PC-9 (cell line): ENCODE results near the gene PHF21A. TPM values are rescaled to one million over a fixed set of nuclear protein-coding genes. Genes with fewer than 3 reads are reported as not detected.
A peak's percentile ranks its signal among the peaks of the same experiment; 100 is the strongest.

Experiments
- BruUV-seq: library from RNA; stranded (reverse); fragments of 400-500 nt; replicated peaks from 2 replicates; lab custom pipeline; 2021; lab: Mats Ljungman, UMichigan
- CTCF ChIA-PET: fragments of 300-600 bp; sonication (Branson Sonifier 250); formaldehyde crosslinking; loops from one replicate; lab custom pipeline; 2022; ENCODE audit warnings: antibody characterized with exemption; lab: Charles Lee
- POLR2A ChIA-PET: fragments of 300-600 bp; sonication (Branson Sonifier 250); formaldehyde crosslinking; loops from one replicate; lab custom pipeline; 2022; ENCODE audit warnings: antibody characterized with exemption; ENCODE audit not compliant: unreplicated experiment; lab: Charles Lee
- DNase-seq, 2 experiments: peaks; one replicate each; pipeline versions ENCODE4 v3.0.0 to v3.0.0-alpha.2; 2015 to 2022; ENCODE audit warnings: mixed read lengths in 1 of 2
- H2AFZ ChIP-seq: fragments of 200-600 bp; sonication (generic); 2 replicates; pipeline ENCODE4 v1.8.1; 2017; ENCODE audit warnings: antibody characterized with exemption
- H3F3A ChIP-seq: fragments of 200-600 bp; sonication (generic); 2 replicates; pipeline ENCODE4 v1.8.1; 2017; ENCODE audit warnings: antibody characterized with exemption, mild to moderate bottlenecking, low read depth; ENCODE audit not compliant: insufficient read depth
- H3K27ac ChIP-seq: fragments of 200-600 bp; sonication (generic); 2 replicates; pipeline ENCODE4 v1.6.1; 2016; ENCODE audit warnings: mixed run types
- H3K27me3 ChIP-seq: fragments of 200-600 bp; sonication (generic); 2 replicates; pipeline ENCODE4 v1.6.1; 2016; ENCODE audit warnings: low read depth, mixed run types; ENCODE audit not compliant: insufficient read depth
- H3K36me3 ChIP-seq: fragments of 200-600 bp; sonication (generic); 2 replicates; pipeline ENCODE4 v1.6.1; 2016; ENCODE audit warnings: low read depth, mixed run types
- H3K4me1 ChIP-seq: fragments of 200-600 bp; sonication (generic); replicated peaks from 2 replicates; pipeline ENCODE4 v1.6.1; 2016; ENCODE audit warnings: mixed run types; ENCODE audit not compliant: insufficient read depth
- H3K4me2 ChIP-seq: fragments of 200-600 bp; sonication (generic); 2 replicates; pipeline ENCODE4 v1.6.1; 2017; ENCODE audit warnings: mixed run types
- H3K4me3 ChIP-seq: fragments of 200-600 bp; sonication (generic); 2 replicates; pipeline ENCODE4 v1.6.1; 2016; ENCODE audit warnings: mixed run types
- H3K79me2 ChIP-seq: fragments of 200-600 bp; sonication (generic); 2 replicates; pipeline ENCODE4 v1.6.1; 2017; ENCODE audit warnings: low read depth, mixed run types
- H3K9me2 ChIP-seq: fragments of 200-600 bp; sonication (generic); 2 replicates; pipeline ENCODE4 v1.8.1; 2017; ENCODE audit warnings: mild to moderate bottlenecking; ENCODE audit not compliant: insufficient read depth
- H3K9me3 ChIP-seq: fragments of 200-600 bp; sonication (generic); 2 replicates; pipeline ENCODE4 v1.8.1; 2016; ENCODE audit warnings: low read depth; ENCODE audit not compliant: insufficient read depth
- H4K20me1 ChIP-seq: fragments of 200-600 bp; sonication (generic); 2 replicates; pipeline ENCODE4 v1.8.1; 2017; ENCODE audit not compliant: insufficient read depth
- EZH2 ChIP-seq: fragments of 200-600 bp; sonication (generic); IDR thresholded peaks from 2 replicates; pipeline ENCODE4 v1.8.0; 2017; ENCODE audit warnings: antibody characterized with exemption, low read depth
- intact Hi-C: fragments of 100-400 bp; cut with micrococcal nuclease; formaldehyde crosslinking; loops from one replicate; pipeline ENCODE4 v1.10.0; 2022; ENCODE audit not compliant: unreplicated experiment
- total RNA-seq: library from RNA; stranded (reverse); gene quantifications from 2 replicates; pipeline ENCODE4 v1.2.3, GENCODE V29; 2021
- TF ChIP-seq, protein P1 (sequence below): fragments of 200-600 bp; sonication (generic); conservative IDR thresholded peaks from 2 replicates; pipeline ENCODE4 v1.6.1; 2017; ENCODE audit warnings: mixed run types, antibody characterized with exemption, mild to moderate bottlenecking, moderate library complexity

Gene PHF21A
- total RNA-seq, 1 experiment from 2014 or later: 54.3 TPM

DNA sequence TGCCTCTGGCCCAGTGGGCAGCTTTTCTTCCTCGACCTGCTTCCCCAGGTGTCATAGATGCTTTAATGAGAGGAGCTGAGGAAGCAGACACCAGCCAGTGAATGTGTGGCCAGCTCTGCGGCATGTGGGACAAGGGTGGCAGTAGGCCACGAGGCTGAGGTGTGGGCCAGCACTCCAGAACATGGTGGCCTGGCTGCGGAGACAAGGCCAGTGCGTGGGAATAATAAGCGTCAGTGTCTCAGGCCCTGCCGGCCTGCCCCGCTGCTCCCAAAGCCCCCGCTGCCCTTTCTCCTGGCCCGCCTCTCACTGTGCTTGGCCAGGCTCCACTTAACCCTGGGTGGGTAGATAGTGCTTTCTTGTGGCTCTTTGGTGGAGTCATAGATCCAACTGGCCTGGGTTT lies 233.7 kb downstream of the PHF21A start:
- no peak overlapping the region for H2AFZ ChIP-seq
- H3K4me1 ChIP-seq: no peaks in the 10 kb centered on the region
- no peaks in the 10 kb centered on the region for H3K36me3 ChIP-seq
- no peak overlapping the region for H3K4me3 ChIP-seq
- H3K27ac ChIP-seq: no peak overlapping the region
- H3K9me3 ChIP-seq: no peaks in the 10 kb centered on the region
- peaks cover 14% of the 10 kb centered on the region for H3K27me3 ChIP-seq
- no peaks in the 10 kb centered on the region for H3F3A ChIP-seq
- H3K4me2 ChIP-seq: no peak overlapping the region
- no peaks in the 10 kb centered on the region for H3K9me2 ChIP-seq
- H3K79me2 ChIP-seq: no peaks in the 10 kb centered on the region
- ChIA-PET POLR2A (no interaction called here), CTCF (no interaction called here)
- DNase-seq: no peak
- H4K20me1 ChIP-seq: peaks cover 12% of the 10 kb centered on the region; the same call in 1 of the 2 replicates
- intact Hi-C loops: no loop called here
- BruUV-seq: no TSS peak
- no peak for TF ChIP-seq EZH2
- TF ChIP-seq, protein P1, sequence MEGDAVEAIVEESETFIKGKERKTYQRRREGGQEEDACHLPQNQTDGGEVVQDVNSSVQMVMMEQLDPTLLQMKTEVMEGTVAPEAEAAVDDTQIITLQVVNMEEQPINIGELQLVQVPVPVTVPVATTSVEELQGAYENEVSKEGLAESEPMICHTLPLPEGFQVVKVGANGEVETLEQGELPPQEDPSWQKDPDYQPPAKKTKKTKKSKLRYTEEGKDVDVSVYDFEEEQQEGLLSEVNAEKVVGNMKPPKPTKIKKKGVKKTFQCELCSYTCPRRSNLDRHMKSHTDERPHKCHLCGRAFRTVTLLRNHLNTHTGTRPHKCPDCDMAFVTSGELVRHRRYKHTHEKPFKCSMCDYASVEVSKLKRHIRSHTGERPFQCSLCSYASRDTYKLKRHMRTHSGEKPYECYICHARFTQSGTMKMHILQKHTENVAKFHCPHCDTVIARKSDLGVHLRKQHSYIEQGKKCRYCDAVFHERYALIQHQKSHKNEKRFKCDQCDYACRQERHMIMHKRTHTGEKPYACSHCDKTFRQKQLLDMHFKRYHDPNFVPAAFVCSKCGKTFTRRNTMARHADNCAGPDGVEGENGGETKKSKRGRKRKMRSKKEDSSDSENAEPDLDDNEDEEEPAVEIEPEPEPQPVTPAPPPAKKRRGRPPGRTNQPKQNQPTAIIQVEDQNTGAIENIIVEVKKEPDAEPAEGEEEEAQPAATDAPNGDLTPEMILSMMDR: no peak

DNA sequence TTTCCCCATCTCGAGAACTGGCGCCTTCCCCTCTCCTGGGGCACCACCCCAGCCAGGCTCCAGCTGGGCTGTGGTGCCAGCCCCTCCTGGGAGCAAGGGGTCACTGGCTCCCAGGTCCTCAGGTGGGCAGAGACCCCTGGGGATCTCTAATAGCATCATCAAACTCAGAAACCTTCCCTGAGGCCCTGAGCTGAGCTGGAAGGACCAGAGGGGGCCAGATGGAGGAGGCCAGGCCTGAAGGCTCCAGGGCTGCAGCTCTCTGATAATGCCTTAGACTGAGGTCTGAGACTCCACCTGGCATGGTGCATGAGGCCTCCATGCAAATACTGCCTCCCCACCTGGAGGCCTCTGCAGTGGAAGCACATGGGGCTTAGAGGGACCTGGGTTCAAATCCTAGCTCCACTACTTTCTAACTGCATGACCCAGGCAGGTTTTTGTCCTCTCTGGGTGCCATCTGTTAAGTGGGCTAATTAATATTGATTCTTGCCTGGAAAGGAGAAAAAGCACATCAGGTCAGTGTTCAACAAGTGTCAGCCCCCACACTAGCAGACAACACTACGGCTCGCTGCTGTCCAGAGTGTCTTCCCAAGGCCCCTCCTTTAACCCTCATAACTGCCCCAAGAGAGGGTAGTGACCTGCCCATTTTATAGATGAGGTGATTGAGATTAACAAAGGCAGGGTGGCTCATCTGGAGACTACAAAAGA lies 234.3 kb downstream of the PHF21A start:
- intact Hi-C loops: no loop called here
- Histone ChIP-seq H3K4me3 (no peak overlapping the region), H3K4me1 (no peaks in the 10 kb centered on the region), H3K4me2 (no peak overlapping the region), H3F3A (no peaks in the 10 kb centered on the region), H2AFZ (no peak overlapping the region), H3K27ac (no peak overlapping the region), H3K27me3 (peaks cover 9% of the 10 kb centered on the region), H4K20me1 (peaks cover 12% of the 10 kb centered on the region; the same call in 1 of the 2 replicates), H3K79me2 (no peaks in the 10 kb centered on the region), H3K9me3 (no peaks in the 10 kb centered on the region), H3K36me3 (no peaks in the 10 kb centered on the region), H3K9me2 (no peaks in the 10 kb centered on the region)
- BruUV-seq: no TSS peak
- no peak for DNase-seq
- CTCF ChIA-PET: interaction anchor here (0.6 to 0.7 kb wide), 2 partner anchors 15 to 42 kb away, joined by 3 to 4 read pairs; no protein-coding TSS in a partner anchor
- POLR2A ChIA-PET: no interaction called here
- TF ChIP-seq, protein P1: no peak
- TF ChIP-seq EZH2: no peak

DNA sequence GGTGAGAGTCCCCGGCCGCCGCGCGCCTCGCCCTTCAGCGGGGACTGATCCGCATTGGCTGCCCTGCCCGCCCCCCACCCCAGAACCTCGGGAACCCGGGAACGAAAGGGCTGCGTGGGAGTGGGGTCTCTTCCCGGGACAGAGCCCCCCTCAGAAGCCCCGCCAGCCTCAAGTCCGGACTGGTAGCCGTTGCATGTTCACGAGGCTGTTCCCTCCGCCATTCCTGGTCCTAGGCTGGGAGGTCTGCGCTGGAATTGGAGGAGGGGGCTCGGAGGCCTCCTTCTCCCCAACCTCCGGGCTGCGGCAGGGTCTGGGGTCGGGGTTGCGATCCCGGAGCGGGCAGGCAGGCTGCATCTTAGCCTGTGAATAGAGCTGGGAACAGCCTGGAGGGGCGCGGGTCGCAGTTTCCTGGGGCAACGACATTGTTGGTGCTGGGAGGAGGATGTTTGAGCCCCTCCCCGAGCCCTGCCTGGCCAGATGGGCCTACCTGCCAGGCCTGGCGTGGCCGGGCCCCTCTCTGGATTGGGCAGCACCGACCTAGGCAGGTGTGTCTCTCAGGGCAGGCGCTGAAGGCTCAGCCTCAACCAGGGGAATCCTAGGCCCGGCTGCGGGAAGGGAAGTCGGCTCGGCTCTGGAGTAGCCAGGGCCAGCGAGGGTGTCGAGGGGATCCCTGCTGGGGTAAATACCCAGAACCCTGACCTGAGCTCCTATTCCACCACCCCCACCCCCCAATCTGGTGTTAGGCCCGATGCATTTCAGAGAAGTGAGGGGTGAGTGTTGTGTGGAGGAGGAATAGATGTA lies 235.1 kb downstream of the PHF21A start:
- Histone ChIP-seq H2AFZ (no peak overlapping the region), H3K27ac (no peak overlapping the region), H3K9me2 (no peaks in the 10 kb centered on the region), H3K36me3 (no peaks in the 10 kb centered on the region), H3K79me2 (no peaks in the 10 kb centered on the region), H3K27me3 (peaks cover under 1% of the 10 kb centered on the region; the same call in 1 of the 2 replicates), H3K4me3 (peak overlapping the region; percentile 53; the same call in 1 of the 2 replicates), H3K9me3 (no peaks in the 10 kb centered on the region), H4K20me1 (peaks cover 12% of the 10 kb centered on the region; the same call in 1 of the 2 replicates), H3K4me1 (no peaks in the 10 kb centered on the region), H3K4me2 (peak overlapping the region; percentile 69), H3F3A (no peaks in the 10 kb centered on the region)
- BruUV-seq: no TSS peak
- POLR2A ChIA-PET: no interaction called here
- intact Hi-C loops: no loop called here
- CTCF ChIA-PET: interaction anchor here (0.6 to 0.7 kb wide), 2 partner anchors 14 to 41 kb away, joined by 3 to 4 read pairs; no protein-coding TSS in a partner anchor
- TF ChIP-seq EZH2: no peak
- TF ChIP-seq, protein P1: no peak
- DNase-seq: no peak
